HepG2 (cell line): Measurements from ENCODE around the gene VMO1. TPM values are rescaled to one million over a fixed set of nuclear protein-coding genes. Genes with fewer than 3 reads are reported as not detected.
A peak's percentile ranks its signal among the peaks of the same experiment; 100 is the strongest.

Experiments used
- HDAC1 ChIP-seq: sonication (generic); formaldehyde crosslinking; IDR thresholded peaks from 2 replicates; pipeline ENCODE4 v1.5.1; 2020; ENCODE audit warnings: mild to moderate bottlenecking, missing genetic modification reagents
- MED8 ChIP-seq: sonication (generic); formaldehyde crosslinking; IDR thresholded peaks from 2 replicates; pipeline ENCODE4 v1.8.1; 2023; ENCODE audit warnings: mild to moderate bottlenecking, missing genetic modification reagents; ENCODE audit not compliant: insufficient replicate concordance
- MIXL1 ChIP-seq: IDR thresholded peaks from 2 replicates; pipeline ENCODE4 v1.6.1; 2016
- SP5 ChIP-seq: IDR thresholded peaks from 2 replicates; pipeline ENCODE4 v1.6.1; 2016; ENCODE audit warnings: low read depth, borderline replicate concordance
- SRY ChIP-seq: sonication (generic); formaldehyde crosslinking; IDR thresholded peaks from 2 replicates; pipeline ENCODE4 v1.8.0; 2022; ENCODE audit warnings: mild to moderate bottlenecking, missing genetic modification reagents
- TP53 ChIP-seq: sonication (generic); formaldehyde crosslinking; conservative IDR thresholded peaks from 2 replicates; pipeline ENCODE4 v1.4.0; 2020; ENCODE audit warnings: missing genetic modification reagents
- ZFP36L1 ChIP-seq: sonication (generic); formaldehyde crosslinking; IDR thresholded peaks from 2 replicates; pipeline ENCODE4 v1.8.0; 2022; ENCODE audit warnings: mild to moderate bottlenecking, missing genetic modification reagents, moderate library complexity
- ZNF260 ChIP-seq: sonication (generic); formaldehyde crosslinking; IDR thresholded peaks from 2 replicates; pipeline ENCODE4 v1.4.0; 2020; ENCODE audit warnings: missing genetic modification reagents, low read depth, mild to moderate bottlenecking, borderline replicate concordance
- ZNF354B ChIP-seq: sonication (generic); formaldehyde crosslinking; IDR thresholded peaks from 2 replicates; pipeline ENCODE4 v1.8.0; 2022; ENCODE audit warnings: mild to moderate bottlenecking, missing genetic modification reagents
- ZNF432 ChIP-seq: sonication (generic); formaldehyde crosslinking; IDR thresholded peaks from 2 replicates; pipeline ENCODE4 v1.5.0; 2020; ENCODE audit warnings: missing genetic modification reagents, mild to moderate bottlenecking, borderline replicate concordance
- ZNF552 ChIP-seq: sonication (generic); formaldehyde crosslinking; IDR thresholded peaks from 2 replicates; pipeline ENCODE4 v1.9.0; 2022; ENCODE audit warnings: missing genetic modification reagents, mild to moderate bottlenecking, borderline replicate concordance
- ZNF614 ChIP-seq: IDR thresholded peaks from 2 replicates; pipeline ENCODE4 v1.6.1; 2018; ENCODE audit warnings: missing biosample characterization, missing genetic modification reagents, inconsistent platforms, borderline replicate concordance
- ZNF674 ChIP-seq: sonication (generic); formaldehyde crosslinking; IDR thresholded peaks from 2 replicates; pipeline ENCODE4 v1.5.0; 2020; ENCODE audit warnings: low read depth, mild to moderate bottlenecking, missing genetic modification reagents
- ZNF713 ChIP-seq: sonication (generic); formaldehyde crosslinking; IDR thresholded peaks from 2 replicates; pipeline ENCODE4 v1.4.0; 2020; ENCODE audit warnings: mild to moderate bottlenecking, missing genetic modification reagents
- ZNF746 ChIP-seq: sonication (generic); formaldehyde crosslinking; IDR thresholded peaks from 2 replicates; pipeline ENCODE4 v1.8.0; 2022; ENCODE audit warnings: mild to moderate bottlenecking, missing genetic modification reagents
- ZNF850 ChIP-seq: sonication (generic); formaldehyde crosslinking; conservative IDR thresholded peaks from 2 replicates; pipeline ENCODE4 v1.9.0; 2021; ENCODE audit warnings: mild to moderate bottlenecking, missing genetic modification reagents
- polyA plus RNA-seq, 8 experiments: library from polyadenylated mRNA; depleted of rRNA in 3 of 8; stranded (reverse) in 7 of 8; unstranded in 1 of 8; fragments of >200 nt; fragmentation: Illumina TruSeq in 4 of 8; extraction: Trizol in 4 of 8; gene quantifications; 2 replicates each; pipeline versions ENCODE4 v1.2.1 to v1.2.3, GENCODE V29; 2011 to 2016; ENCODE audit warnings: low read depth in 4 of 8, missing spikeins in 1 of 8, mixed read lengths in 1 of 8; ENCODE audit not compliant: insufficient read depth in 1 of 8
- total RNA-seq, 5 experiments: library from RNA; depleted of rRNA; stranded (reverse); fragments of >200 nt; fragmentation: Illumina TruSeq; extraction: Trizol; gene quantifications; 2 replicates each; pipeline ENCODE4 v1.2.3, GENCODE V29; 2016; ENCODE audit warnings: low read depth in 1 of 5
- TF ChIP-seq, protein P1 (sequence below): sonication (generic); formaldehyde crosslinking; IDR thresholded peaks from 2 replicates; pipeline ENCODE4 v1.4.0; 2020; ENCODE audit warnings: missing genetic modification reagents, mild to moderate bottlenecking, borderline replicate concordance
- TF ChIP-seq, protein P2 (sequence below): sonication (generic); formaldehyde crosslinking; IDR thresholded peaks from 2 replicates; pipeline ENCODE4 v1.4.0; 2020; ENCODE audit warnings: low read depth, mild to moderate bottlenecking, missing genetic modification reagents
- TF ChIP-seq, protein P3 (sequence below): sonication (generic); formaldehyde crosslinking; IDR thresholded peaks from 2 replicates; pipeline ENCODE4 v1.4.0; 2020; ENCODE audit warnings: missing genetic modification reagents, borderline replicate concordance
- TF ChIP-seq, protein P4 (sequence below): IDR thresholded peaks from 2 replicates; pipeline ENCODE4 v1.6.1; 2016; ENCODE audit warnings: missing genetic modification reagents, missing compliant biosample characterization
- TF ChIP-seq, protein P5 (sequence below): sonication (generic); formaldehyde crosslinking; IDR thresholded peaks from 2 replicates; pipeline ENCODE4 v1.8.0; 2022; ENCODE audit warnings: missing genetic modification reagents, mild to moderate bottlenecking, borderline replicate concordance
- TF ChIP-seq, protein P6 (sequence below): fragments of 450-650 bp; IDR thresholded peaks from 2 replicates; pipeline ENCODE4 v1.6.1; 2017; ENCODE audit warnings: mild to moderate bottlenecking

The VMO1 gene
- total and polyA plus RNA-seq, 2 of the 13 experiments (the other 11 are each of a cell fraction or from before 2014, with no cell fraction given): not detected

DNA sequence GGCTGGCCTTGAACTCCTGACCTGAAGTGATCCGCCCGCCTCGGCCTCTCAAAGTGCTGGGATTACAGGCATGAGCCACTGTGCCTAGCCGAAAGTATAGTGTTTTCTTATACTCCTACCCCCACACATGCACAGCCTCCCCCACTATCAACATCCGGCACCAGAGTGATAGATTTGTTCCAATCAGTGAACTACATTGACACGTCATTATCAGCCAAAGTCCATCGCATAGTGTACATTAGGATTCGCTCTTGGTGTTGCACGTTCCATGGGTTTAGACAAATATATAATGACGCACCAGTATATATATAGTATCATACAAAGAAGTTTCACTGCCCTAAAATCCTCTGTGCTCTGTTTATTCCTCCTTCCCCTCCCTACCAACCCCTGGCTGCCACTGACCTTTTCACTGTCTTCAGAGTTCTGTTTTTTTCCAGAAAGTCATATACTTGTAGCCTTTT, 26.4 kb downstream of the VMO1 start (continued):
- TF ChIP-seq ZNF850 (no peak), HDAC1 (CRISPR knock-in tag) (peak; percentile 88), ZNF674 (CRISPR knock-in tag) (no peak), TP53 (CRISPR knock-in tag) (no peak), ZFP36L1 (CRISPR knock-in tag) (no peak), ZNF552 (CRISPR knock-in tag) (no peak), ZNF260 (no peak), ZNF354B (CRISPR knock-in tag) (no peak), SRY (no peak), MED8 (CRISPR knock-in tag) (no peak), MIXL1 (peak; percentile 95), ZNF432 (no peak), SP5 (CRISPR knock-in tag) (peak; percentile 78), ZNF614 (peak; percentile 75; the same call in 1 of the 2 replicates), ZNF713 (CRISPR knock-in tag) (0 out of 2 replicates have a peak, but pooled peaks have one; percentile 63), ZNF746 (0 out of 2 replicates have a peak, but pooled peaks have one; percentile 38)
- TF ChIP-seq, protein P1, sequence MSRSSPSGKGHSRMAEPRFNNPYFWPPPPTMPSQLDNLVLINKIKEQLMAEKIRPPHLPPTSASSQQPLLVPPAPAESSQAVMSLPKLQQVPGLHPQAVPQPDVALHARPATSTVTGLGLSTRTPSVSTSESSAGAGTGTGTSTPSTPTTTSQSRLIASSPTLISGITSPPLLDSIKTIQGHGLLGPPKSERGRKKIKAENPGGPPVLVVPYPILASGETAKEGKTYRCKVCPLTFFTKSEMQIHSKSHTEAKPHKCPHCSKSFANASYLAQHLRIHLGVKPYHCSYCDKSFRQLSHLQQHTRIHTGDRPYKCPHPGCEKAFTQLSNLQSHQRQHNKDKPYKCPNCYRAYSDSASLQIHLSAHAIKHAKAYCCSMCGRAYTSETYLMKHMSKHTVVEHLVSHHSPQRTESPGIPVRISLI (CRISPR knock-in tag): peak; percentile 87; the same call in 1 of the 2 replicates
- TF ChIP-seq, protein P2, sequence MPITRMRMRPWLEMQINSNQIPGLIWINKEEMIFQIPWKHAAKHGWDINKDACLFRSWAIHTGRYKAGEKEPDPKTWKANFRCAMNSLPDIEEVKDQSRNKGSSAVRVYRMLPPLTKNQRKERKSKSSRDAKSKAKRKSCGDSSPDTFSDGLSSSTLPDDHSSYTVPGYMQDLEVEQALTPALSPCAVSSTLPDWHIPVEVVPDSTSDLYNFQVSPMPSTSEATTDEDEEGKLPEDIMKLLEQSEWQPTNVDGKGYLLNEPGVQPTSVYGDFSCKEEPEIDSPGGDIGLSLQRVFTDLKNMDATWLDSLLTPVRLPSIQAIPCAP (CRISPR knock-in tag): no peak
- TF ChIP-seq, protein P3, sequence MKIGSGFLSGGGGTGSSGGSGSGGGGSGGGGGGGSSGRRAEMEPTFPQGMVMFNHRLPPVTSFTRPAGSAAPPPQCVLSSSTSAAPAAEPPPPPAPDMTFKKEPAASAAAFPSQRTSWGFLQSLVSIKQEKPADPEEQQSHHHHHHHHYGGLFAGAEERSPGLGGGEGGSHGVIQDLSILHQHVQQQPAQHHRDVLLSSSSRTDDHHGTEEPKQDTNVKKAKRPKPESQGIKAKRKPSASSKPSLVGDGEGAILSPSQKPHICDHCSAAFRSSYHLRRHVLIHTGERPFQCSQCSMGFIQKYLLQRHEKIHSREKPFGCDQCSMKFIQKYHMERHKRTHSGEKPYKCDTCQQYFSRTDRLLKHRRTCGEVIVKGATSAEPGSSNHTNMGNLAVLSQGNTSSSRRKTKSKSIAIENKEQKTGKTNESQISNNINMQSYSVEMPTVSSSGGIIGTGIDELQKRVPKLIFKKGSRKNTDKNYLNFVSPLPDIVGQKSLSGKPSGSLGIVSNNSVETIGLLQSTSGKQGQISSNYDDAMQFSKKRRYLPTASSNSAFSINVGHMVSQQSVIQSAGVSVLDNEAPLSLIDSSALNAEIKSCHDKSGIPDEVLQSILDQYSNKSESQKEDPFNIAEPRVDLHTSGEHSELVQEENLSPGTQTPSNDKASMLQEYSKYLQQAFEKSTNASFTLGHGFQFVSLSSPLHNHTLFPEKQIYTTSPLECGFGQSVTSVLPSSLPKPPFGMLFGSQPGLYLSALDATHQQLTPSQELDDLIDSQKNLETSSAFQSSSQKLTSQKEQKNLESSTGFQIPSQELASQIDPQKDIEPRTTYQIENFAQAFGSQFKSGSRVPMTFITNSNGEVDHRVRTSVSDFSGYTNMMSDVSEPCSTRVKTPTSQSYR: peak; percentile 99
- TF ChIP-seq, protein P4, sequence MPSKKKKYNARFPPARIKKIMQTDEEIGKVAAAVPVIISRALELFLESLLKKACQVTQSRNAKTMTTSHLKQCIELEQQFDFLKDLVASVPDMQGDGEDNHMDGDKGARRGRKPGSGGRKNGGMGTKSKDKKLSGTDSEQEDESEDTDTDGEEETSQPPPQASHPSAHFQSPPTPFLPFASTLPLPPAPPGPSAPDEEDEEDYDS: peak; percentile 82
- TF ChIP-seq, protein P5, sequence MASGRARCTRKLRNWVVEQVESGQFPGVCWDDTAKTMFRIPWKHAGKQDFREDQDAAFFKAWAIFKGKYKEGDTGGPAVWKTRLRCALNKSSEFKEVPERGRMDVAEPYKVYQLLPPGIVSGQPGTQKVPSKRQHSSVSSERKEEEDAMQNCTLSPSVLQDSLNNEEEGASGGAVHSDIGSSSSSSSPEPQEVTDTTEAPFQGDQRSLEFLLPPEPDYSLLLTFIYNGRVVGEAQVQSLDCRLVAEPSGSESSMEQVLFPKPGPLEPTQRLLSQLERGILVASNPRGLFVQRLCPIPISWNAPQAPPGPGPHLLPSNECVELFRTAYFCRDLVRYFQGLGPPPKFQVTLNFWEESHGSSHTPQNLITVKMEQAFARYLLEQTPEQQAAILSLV (CRISPR knock-in tag): no peak
- TF ChIP-seq, protein P6, sequence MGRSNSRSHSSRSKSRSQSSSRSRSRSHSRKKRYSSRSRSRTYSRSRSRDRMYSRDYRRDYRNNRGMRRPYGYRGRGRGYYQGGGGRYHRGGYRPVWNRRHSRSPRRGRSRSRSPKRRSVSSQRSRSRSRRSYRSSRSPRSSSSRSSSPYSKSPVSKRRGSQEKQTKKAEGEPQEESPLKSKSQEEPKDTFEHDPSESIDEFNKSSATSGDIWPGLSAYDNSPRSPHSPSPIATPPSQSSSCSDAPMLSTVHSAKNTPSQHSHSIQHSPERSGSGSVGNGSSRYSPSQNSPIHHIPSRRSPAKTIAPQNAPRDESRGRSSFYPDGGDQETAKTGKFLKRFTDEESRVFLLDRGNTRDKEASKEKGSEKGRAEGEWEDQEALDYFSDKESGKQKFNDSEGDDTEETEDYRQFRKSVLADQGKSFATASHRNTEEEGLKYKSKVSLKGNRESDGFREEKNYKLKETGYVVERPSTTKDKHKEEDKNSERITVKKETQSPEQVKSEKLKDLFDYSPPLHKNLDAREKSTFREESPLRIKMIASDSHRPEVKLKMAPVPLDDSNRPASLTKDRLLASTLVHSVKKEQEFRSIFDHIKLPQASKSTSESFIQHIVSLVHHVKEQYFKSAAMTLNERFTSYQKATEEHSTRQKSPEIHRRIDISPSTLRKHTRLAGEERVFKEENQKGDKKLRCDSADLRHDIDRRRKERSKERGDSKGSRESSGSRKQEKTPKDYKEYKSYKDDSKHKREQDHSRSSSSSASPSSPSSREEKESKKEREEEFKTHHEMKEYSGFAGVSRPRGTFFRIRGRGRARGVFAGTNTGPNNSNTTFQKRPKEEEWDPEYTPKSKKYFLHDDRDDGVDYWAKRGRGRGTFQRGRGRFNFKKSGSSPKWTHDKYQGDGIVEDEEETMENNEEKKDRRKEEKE: no peak
